Measurements from ENCODE around the gene TMEM126A.

DNA sequence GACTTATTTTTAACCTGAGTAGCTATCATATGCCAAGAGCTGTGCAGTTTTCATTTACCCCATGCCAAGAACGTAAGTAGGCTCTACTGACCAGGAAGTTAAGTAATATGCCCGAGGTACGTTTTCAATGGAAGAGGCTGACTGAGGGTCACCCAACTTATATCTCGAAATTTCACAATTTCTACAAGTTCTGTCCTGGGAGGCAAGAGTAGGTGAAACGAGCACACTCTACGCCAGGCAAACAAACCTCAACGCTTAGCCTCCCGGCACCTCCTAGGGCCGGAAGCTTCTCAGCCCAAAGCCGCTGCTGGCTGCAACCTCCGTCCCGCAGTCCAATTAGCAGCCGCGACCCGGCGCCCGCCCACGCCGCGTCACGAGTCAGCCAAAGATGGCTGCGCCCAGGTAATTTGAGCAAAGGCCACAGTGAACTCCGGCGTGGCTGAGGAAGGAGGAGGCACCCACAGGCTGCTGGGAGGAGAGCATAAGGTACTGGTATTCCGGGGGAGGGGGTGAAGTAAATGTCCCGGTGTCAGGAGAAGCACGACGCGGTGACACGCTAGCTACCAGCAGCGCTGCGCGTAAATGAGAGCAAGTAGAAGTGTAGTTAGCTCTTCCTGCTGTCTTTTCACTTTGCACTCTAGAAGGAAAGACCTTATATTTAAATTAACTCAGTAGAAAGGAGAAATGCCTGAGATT lies at the start of gene TMEM126A:
- TF ChIP-seq CTCF (IDR thresholded peaks at IDR 0.05; ENCODE audit: low read length): no peak
- no peak for TF ChIP-seq EZH2 (optimal IDR thresholded peaks at IDR 0.05; ENCODE audit: low read depth, low read length)
- TF ChIP-seq EZH2phosphoT487 (IDR thresholded peaks at IDR 0.05; ENCODE audit: low read length): no peak

All from MM.1S (cell line).